Lower leg skin (tissue), 4 donors: ENCODE measurements around the gene MRPL21. TPM values are rescaled to one million over a fixed set of nuclear protein-coding genes. Genes with fewer than 3 reads are reported as not detected.

Experiments used
- DNase-seq, 2 donors: peaks; one replicate each; pipeline ENCODE4 v3.0.0-alpha.2; 2019; ENCODE audit warnings: low spot score in 2 of 2
- H3K4me3 ChIP-seq: fragments of 200-600 bp; sonication (generic); 2 replicates; pipeline ENCODE4 v1.5.1; 2017; ENCODE audit warnings: mild to moderate bottlenecking, low read depth; ENCODE audit not compliant: poor library complexity, severe bottlenecking
- CTCF ChIP-seq, 3 donors: fragments of 450-650 bp; IDR thresholded peaks; one replicate each; pipeline ENCODE4 v1.5.1; 2016; ENCODE audit warnings: antibody characterized with exemption in 3 of 3, mild to moderate bottlenecking in 3 of 3, moderate library complexity in 2 of 3
- POLR2A ChIP-seq, 2 donors: fragments of 450-650 bp; IDR thresholded peaks; one replicate each; pipeline ENCODE4 v1.6.1; 2016 to 2017; ENCODE audit warnings: antibody characterized with exemption in 2 of 2, mild to moderate bottlenecking in 1 of 2, moderate library complexity in 1 of 2
- WGBS, 2 donors: methylation state at CpG; one replicate each; pipeline ENCODE4 v1.1.5; 2018; 5-methylcytosine and 5-hydroxymethylcytosine counted together
- intact Hi-C: fragments of 100-400 bp; cut with DNase I; formaldehyde crosslinking; loops from one replicate; pipeline ENCODE4 v1.15.0; 2023; ENCODE audit warnings: low total_unique reads
- total RNA-seq, 4 donors: library from RNA; depleted of rRNA; stranded (reverse); fragments of >200 nt; gene quantifications; one replicate each; pipeline ENCODE4 v1.1.0, GENCODE V29; 2016

Gene MRPL21
- total RNA-seq, 4 donors from 2014 or later, result 34.0 to 54.5 (median 41.8) TPM

- 62 to 68% methylated on average over 4 of the region's 4 CpGs for WGBS, 2 donors
- TF ChIP-seq POLR2A (IDR thresholded peaks at IDR 0.05) (no peak), CTCF (IDR thresholded peaks at IDR 0.05) (no peak)
- intact Hi-C loops, result no loop called here
- DNase-seq, result no peak
- H3K4me3 ChIP-seq, result no peak overlapping the region
These were observed 56.2 kb downstream of the MRPL21 start for GRCh38 chr11:68847395-68847794.

GRCh38 chr11:68845351-68846002, 58.2 kb downstream of the MRPL21 start:
- DNase-seq, result no peak
- H3K4me3 ChIP-seq, result no peak overlapping the region
- TF ChIP-seq POLR2A (IDR thresholded peaks at IDR 0.05) (no peak), CTCF (IDR thresholded peaks at IDR 0.05) (peak in 1 of 3 donors; percentile 76)
- intact Hi-C loops, result no loop called here
- 75 to 77% methylated on average over 18 of the region's 18 CpGs for WGBS, 2 donors

- H3K4me3 ChIP-seq, result no peak overlapping the region
- intact Hi-C loops, result no loop called here
- TF ChIP-seq CTCF (IDR thresholded peaks at IDR 0.05) (no peak), POLR2A (IDR thresholded peaks at IDR 0.05) (no peak)
- 76 to 79% methylated on average over 6 of the region's 6 CpGs for WGBS, 2 donors
- no peak for DNase-seq
These were observed 58.8 kb downstream of the MRPL21 start for GRCh38 chr11:68844801-68845200.

- 84 to 89% methylated on average over 3 of the region's 3 CpGs for WGBS, 2 donors
- no peak for DNase-seq
- intact Hi-C loops, result no loop called here
- TF ChIP-seq POLR2A (IDR thresholded peaks at IDR 0.05) (no peak), CTCF (IDR thresholded peaks at IDR 0.05) (no peak)
- H3K4me3 ChIP-seq, result no peak overlapping the region
These were observed 59.3 kb downstream of the MRPL21 start for GRCh38 chr11:68844376-68844775.

GRCh38 chr11:68843703-68844312, 59.8 kb downstream of the MRPL21 start:
- no peak overlapping the region for H3K4me3 ChIP-seq
- peak in 1 of 2 donors; percentile 91 for DNase-seq
- TF ChIP-seq CTCF (IDR thresholded peaks at IDR 0.05), result peak in 1 of 3 donors; percentile 93
- TF ChIP-seq POLR2A (IDR thresholded peaks at IDR 0.05), result no peak
- 32 to 33% methylated on average over 54 of the region's 54 CpGs for WGBS, 2 donors
- intact Hi-C loops, result no loop called here
